OCI-LY7 (cell line): Measurements from ENCODE around the gene STAT5B. TPM values are rescaled to one million over a fixed set of nuclear protein-coding genes. Genes with fewer than 3 reads are reported as not detected.

Source experiments
- BruUV-seq: library from RNA; stranded (reverse); fragments of 400-500 nt; replicated peaks from 2 replicates; lab custom pipeline; 2021; lab: Mats Ljungman, UMichigan
- CTCF ChIA-PET: fragments of 300-600 bp; sonication (Branson Sonifier 250); formaldehyde crosslinking; loops from one replicate; lab custom pipeline; 2022; ENCODE audit warnings: antibody characterized with exemption; ENCODE audit not compliant: unreplicated experiment; lab: Charles Lee
- POLR2A ChIA-PET: fragments of 300-600 bp; sonication (Branson Sonifier 250); formaldehyde crosslinking; loops from one replicate; lab custom pipeline; 2022; ENCODE audit warnings: antibody characterized with exemption; lab: Charles Lee
- DNase-seq: peaks from one replicate; pipeline ENCODE4 v3.0.0-alpha.2; 2015; ENCODE audit warnings: low spot score
- H2AFZ ChIP-seq: fragments of 200-600 bp; sonication (generic), shearing (Covaris generic); 2 replicates; pipeline ENCODE4 v1.6.1; 2014; ENCODE audit warnings: mild to moderate bottlenecking, antibody characterized with exemption, low read length, moderate library complexity
- H3K27ac ChIP-seq: fragments of 200-600 bp; sonication (generic); 2 replicates; pipeline ENCODE4 v1.5.1; 2014; ENCODE audit warnings: mixed run types, low read depth, mild to moderate bottlenecking, moderate library complexity, low read length, inconsistent platforms; ENCODE audit not compliant: poor library complexity, severe bottlenecking
- H3K36me3 ChIP-seq: fragments of 200-600 bp; sonication (generic); 2 replicates; pipeline ENCODE4 v1.6.1; 2014; ENCODE audit warnings: mild to moderate bottlenecking, antibody characterized with exemption, low read length, moderate library complexity, mixed read lengths; ENCODE audit not compliant: insufficient read depth
- H3K4me1 ChIP-seq: fragments of 200-600 bp; sonication (generic); 2 replicates; pipeline ENCODE4 v1.5.1; 2014; ENCODE audit warnings: mild to moderate bottlenecking, low read length; ENCODE audit not compliant: insufficient read depth, poor library complexity, severe bottlenecking
- H3K4me2 ChIP-seq: fragments of 200-600 bp; sonication (generic); 2 replicates; pipeline ENCODE4 v1.6.1; 2014; ENCODE audit warnings: mild to moderate bottlenecking, low read length
- H3K4me3 ChIP-seq: fragments of 200-600 bp; sonication (generic); 2 replicates; pipeline ENCODE4 v1.5.1; 2014; ENCODE audit warnings: mild to moderate bottlenecking, low read depth, low read length; ENCODE audit not compliant: poor library complexity, severe bottlenecking
- H3K79me2 ChIP-seq: fragments of 200-600 bp; sonication (generic); 2 replicates; pipeline ENCODE4 v1.6.1; 2016; ENCODE audit warnings: low read depth, mild to moderate bottlenecking, low read length, moderate library complexity, mixed read lengths; ENCODE audit not compliant: insufficient read depth
- H3K9me2 ChIP-seq: fragments of 200-600 bp; sonication (generic); 2 replicates; pipeline ENCODE4 v1.6.1; 2016; ENCODE audit warnings: mild to moderate bottlenecking, low read length, mixed read lengths; ENCODE audit not compliant: insufficient read depth
- H3K9me3 ChIP-seq: fragments of 200-600 bp; sonication (generic); 2 replicates; pipeline ENCODE4 v1.6.1; 2014; ENCODE audit warnings: mild to moderate bottlenecking, mixed run types, low read length, mixed read lengths
- H4K20me1 ChIP-seq: fragments of 200-600 bp; sonication (generic); 2 replicates; pipeline ENCODE4 v1.6.1; 2014; ENCODE audit warnings: mild to moderate bottlenecking, antibody characterized with exemption, low read length, moderate library complexity, mixed read lengths; ENCODE audit not compliant: insufficient read depth
- CTCF ChIP-seq: fragments of 200-600 bp; sonication (generic); conservative IDR thresholded peaks from 2 replicates; pipeline ENCODE4 v1.5.1; 2014; ENCODE audit warnings: mild to moderate bottlenecking, antibody characterized with exemption, low read length, moderate library complexity, mixed read lengths
- EZH2phosphoT487 ChIP-seq: fragments of 200-600 bp; sonication (generic); IDR thresholded peaks from 2 replicates; pipeline ENCODE4 v1.6.1; 2018; ENCODE audit warnings: low read depth, borderline replicate concordance, mild to moderate bottlenecking, mixed run types, antibody characterized with exemption, low read length, moderate library complexity, mixed read lengths
- intact Hi-C: fragments of 100-400 bp; cut with micrococcal nuclease; formaldehyde crosslinking; loops from one replicate; pipeline ENCODE4 v1.10.0; 2022; ENCODE audit not compliant: unreplicated experiment
- total RNA-seq, 2 experiments: library from RNA; depleted of rRNA in 1 of 2; stranded (reverse); fragments of >200 nt in 1 of 2; shearing (Covaris generic) in 1 of 2; gene quantifications; 2 replicates each; pipeline ENCODE4 v1.2.3, GENCODE V29; 2014 to 2022

Gene STAT5B
- total RNA-seq, 2 experiments from 2014 or later = 33.3 to 46.7 TPM

DNA sequence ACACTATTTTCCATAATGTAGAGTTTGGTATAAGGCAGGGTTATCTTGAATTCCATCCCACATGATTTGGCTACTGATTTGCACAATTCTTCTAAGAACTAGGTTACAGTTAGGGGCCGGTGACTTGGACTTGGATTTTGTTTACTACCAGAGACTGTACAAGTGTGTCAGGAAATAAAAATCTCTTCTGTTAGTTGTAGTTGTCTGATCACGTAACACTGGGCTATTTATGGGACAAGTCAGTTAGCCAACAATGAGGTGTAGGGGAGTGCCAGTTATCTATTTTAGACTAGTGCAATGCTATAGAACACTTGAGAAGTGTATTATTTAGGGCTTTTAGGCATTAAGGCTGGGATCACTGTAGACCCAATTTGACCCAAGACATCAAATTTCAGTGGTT lies 42.2 kb downstream of the STAT5B start:
- Histone ChIP-seq H2AFZ (no peak overlapping the region), H3K9me3 (no peaks in the 10 kb centered on the region), H3K4me1 (no peaks in the 10 kb centered on the region), H3K4me3 (no peak overlapping the region), H3K27ac (no peak overlapping the region), H3K79me2 (no peaks in the 10 kb centered on the region), H3K4me2 (no peak overlapping the region), H3K36me3 (no peaks in the 10 kb centered on the region; the same call in 1 of the 2 replicates), H3K9me2 (no peaks in the 10 kb centered on the region), H4K20me1 (no peaks in the 10 kb centered on the region)
- ChIA-PET POLR2A (no interaction called here), CTCF (no interaction called here)
- TF ChIP-seq CTCF = no peak
- no peak for TF ChIP-seq EZH2phosphoT487
- intact Hi-C loops = no loop called here
- DNase-seq = no peak
- no TSS peak for BruUV-seq

DNA sequence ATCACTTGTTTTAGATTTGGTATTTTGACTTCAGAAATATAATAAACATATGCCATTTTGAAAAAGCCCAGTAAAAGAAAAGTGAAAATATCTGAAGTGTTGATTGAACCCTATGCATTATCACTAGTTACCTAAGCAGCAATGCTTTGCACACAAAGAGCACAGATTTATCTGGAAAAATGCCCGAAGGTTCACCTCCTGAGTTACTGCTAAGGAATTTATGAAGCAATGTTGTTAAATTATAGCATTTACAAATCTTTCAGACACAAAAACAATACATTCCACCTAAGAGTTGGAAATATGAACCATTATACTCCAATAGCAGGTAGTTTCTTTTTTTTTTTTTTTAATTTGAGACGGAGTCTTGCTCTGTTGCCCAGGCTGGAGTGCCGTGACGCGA lies 43.0 kb downstream of the STAT5B start:
- Histone ChIP-seq H3K36me3 (no peaks in the 10 kb centered on the region; the same call in 1 of the 2 replicates), H4K20me1 (no peaks in the 10 kb centered on the region), H3K4me2 (no peak overlapping the region), H2AFZ (no peak overlapping the region), H3K79me2 (no peaks in the 10 kb centered on the region), H3K4me3 (no peak overlapping the region), H3K27ac (no peak overlapping the region), H3K4me1 (no peaks in the 10 kb centered on the region), H3K9me3 (no peaks in the 10 kb centered on the region), H3K9me2 (no peaks in the 10 kb centered on the region)
- ChIA-PET CTCF (no interaction called here), POLR2A (no interaction called here)
- TF ChIP-seq CTCF (no peak), EZH2phosphoT487 (no peak)
- intact Hi-C loops = no loop called here
- no TSS peak for BruUV-seq
- no peak for DNase-seq

DNA sequence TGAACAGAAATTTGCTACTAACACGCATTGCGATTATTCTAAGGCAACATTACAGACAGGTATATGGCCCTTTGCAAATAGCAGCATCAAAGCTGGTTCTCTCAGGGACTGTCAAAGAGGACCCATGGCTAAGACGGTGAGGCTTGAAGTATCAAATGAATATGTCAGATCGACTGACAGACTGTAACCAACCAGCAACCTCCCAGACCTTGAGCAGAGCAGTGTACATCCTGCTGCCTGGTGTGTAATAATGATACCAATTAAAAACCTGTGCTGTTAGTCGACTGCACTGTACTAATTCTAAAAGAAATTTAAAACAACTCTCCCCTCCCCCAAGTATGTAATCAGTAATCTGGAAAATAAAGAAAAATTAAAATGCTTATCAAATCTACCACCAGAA lies 46.0 kb downstream of the STAT5B start:
- no TSS peak for BruUV-seq
- H4K20me1 ChIP-seq = no peaks in the 10 kb centered on the region
- H3K4me1 ChIP-seq = no peaks in the 10 kb centered on the region
- no peaks in the 10 kb centered on the region for H3K79me2 ChIP-seq
- no peak overlapping the region for H2AFZ ChIP-seq
- CTCF ChIA-PET = no interaction called here
- H3K9me2 ChIP-seq = no peaks in the 10 kb centered on the region
- POLR2A ChIA-PET = no interaction called here
- H3K27ac ChIP-seq = no peak overlapping the region
- no peak for DNase-seq
- H3K4me3 ChIP-seq = no peak overlapping the region
- H3K9me3 ChIP-seq = no peaks in the 10 kb centered on the region
- H3K4me2 ChIP-seq = no peak overlapping the region
- intact Hi-C loops = no loop called here
- TF ChIP-seq CTCF (no peak), EZH2phosphoT487 (no peak)
- no peaks in the 10 kb centered on the region; the same call in 1 of the 2 replicates for H3K36me3 ChIP-seq
